ENCODE results near the gene TBL1XR1. TPM values are rescaled to one million over a fixed set of nuclear protein-coding genes. Genes with fewer than 3 reads are reported as not detected.
"Not testable (repeated sequence)": the region's sequence is repeated elsewhere in the genome, so short reads cannot be mapped to it uniquely, and the experiment has no call there.

TBL1XR1 gene
- total RNA-seq, 1 experiment from 2014 or later: 143 TPM

GRCh38 chr3:177026505-177027277 is 170.6 kb downstream of the TBL1XR1 start:
- DNase-seq (ENCODE audit: low read depth): no peak

GRCh38 chr3:177015881-177016280 is 181.4 kb downstream of the TBL1XR1 start:
- no peak for DNase-seq (ENCODE audit: low read depth)

- no peak for DNase-seq (ENCODE audit: low read depth)
Observed at GRCh38 chr3:177013681-177014280, 183.5 kb downstream of the TBL1XR1 start.

GRCh38 chr3:177005718-177006405 is 191.4 kb downstream of the TBL1XR1 start:
- DNase-seq (ENCODE audit: low read depth): peak; percentile 12

GRCh38 chr3:177000159-177000558 is 197.1 kb downstream of the TBL1XR1 start:
- DNase-seq (ENCODE audit: low read depth): not testable (repeated sequence)

- DNase-seq (ENCODE audit: low read depth): no peak
Observed at GRCh38 chr3:176995946-176996345, 201.3 kb downstream of the TBL1XR1 start.

GRCh38 chr3:176994891-176995781 is 202.1 kb downstream of the TBL1XR1 start:
- no peak for DNase-seq (ENCODE audit: low read depth)

GRCh38 chr3:176994393-176994792 is 202.9 kb downstream of the TBL1XR1 start:
- DNase-seq (ENCODE audit: low read depth): no peak

- DNase-seq (ENCODE audit: low read depth): no peak
Observed at GRCh38 chr3:176992978-176993377, 204.3 kb downstream of the TBL1XR1 start.

- DNase-seq (ENCODE audit: low read depth): no peak
Observed at GRCh38 chr3:176992565-176992964, 204.7 kb downstream of the TBL1XR1 start.

GRCh38 chr3:176988795-176989194 is 208.5 kb downstream of the TBL1XR1 start:
- no peak for DNase-seq (ENCODE audit: low read depth)

- DNase-seq (ENCODE audit: low read depth): no peak
Observed at GRCh38 chr3:176987901-176988650, 209.2 kb downstream of the TBL1XR1 start.

- DNase-seq (ENCODE audit: low read depth): peak; percentile 9
Observed at GRCh38 chr3:176978441-176978840, 218.8 kb downstream of the TBL1XR1 start.

GRCh38 chr3:176977331-176977730 is 220.0 kb downstream of the TBL1XR1 start:
- no peak for DNase-seq (ENCODE audit: low read depth)

GRCh38 chr3:176976586-176976985 is 220.7 kb downstream of the TBL1XR1 start:
- no peak for DNase-seq (ENCODE audit: low read depth)

GRCh38 chr3:176974279-176974678 is 223.0 kb downstream of the TBL1XR1 start:
- no peak for DNase-seq (ENCODE audit: low read depth)

GRCh38 chr3:176971613-176972174 is 225.6 kb downstream of the TBL1XR1 start:
- DNase-seq (ENCODE audit: low read depth): no peak

GRCh38 chr3:176970770-176971169 is 226.5 kb downstream of the TBL1XR1 start:
- DNase-seq (ENCODE audit: low read depth): no peak

- DNase-seq (ENCODE audit: low read depth): no peak
Observed at GRCh38 chr3:176969506-176969905, 227.8 kb downstream of the TBL1XR1 start.

Measured in RPMI7951 (cell line).